ENCODE results near the gene SYNPR. TPM values are rescaled to one million over a fixed set of nuclear protein-coding genes. Genes with fewer than 3 reads are reported as not detected.

SYNPR gene
- total RNA-seq, 2 experiments from 2014 or later: not detected

DNA sequence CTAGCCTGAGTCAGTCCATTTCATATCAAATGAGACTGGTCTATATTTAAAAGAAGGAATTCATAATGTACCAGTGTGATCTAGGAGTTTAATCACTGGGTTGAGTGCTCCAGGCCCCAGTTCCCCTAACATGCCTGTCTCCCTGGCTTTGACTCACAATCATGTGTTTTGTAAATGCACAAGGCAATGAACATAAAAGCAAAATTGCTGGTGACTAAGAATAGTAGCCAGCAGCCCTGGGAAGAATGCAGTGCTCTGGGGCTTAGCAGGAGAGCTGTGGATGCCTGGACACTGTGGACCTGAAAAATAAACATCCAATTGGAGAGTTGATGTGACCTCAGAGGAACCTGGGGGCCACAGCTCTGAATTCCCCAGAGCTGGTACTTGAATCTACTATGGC lies 50.3 kb downstream of the SYNPR start:
- TF ChIP-seq, protein P1, sequence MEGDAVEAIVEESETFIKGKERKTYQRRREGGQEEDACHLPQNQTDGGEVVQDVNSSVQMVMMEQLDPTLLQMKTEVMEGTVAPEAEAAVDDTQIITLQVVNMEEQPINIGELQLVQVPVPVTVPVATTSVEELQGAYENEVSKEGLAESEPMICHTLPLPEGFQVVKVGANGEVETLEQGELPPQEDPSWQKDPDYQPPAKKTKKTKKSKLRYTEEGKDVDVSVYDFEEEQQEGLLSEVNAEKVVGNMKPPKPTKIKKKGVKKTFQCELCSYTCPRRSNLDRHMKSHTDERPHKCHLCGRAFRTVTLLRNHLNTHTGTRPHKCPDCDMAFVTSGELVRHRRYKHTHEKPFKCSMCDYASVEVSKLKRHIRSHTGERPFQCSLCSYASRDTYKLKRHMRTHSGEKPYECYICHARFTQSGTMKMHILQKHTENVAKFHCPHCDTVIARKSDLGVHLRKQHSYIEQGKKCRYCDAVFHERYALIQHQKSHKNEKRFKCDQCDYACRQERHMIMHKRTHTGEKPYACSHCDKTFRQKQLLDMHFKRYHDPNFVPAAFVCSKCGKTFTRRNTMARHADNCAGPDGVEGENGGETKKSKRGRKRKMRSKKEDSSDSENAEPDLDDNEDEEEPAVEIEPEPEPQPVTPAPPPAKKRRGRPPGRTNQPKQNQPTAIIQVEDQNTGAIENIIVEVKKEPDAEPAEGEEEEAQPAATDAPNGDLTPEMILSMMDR (IDR thresholded peaks at IDR 0.05): no peak
- H3K4me1 ChIP-seq (ENCODE audit: insufficient read depth, low read length): no peaks in the 10 kb centered on the region
- no peaks in the 10 kb centered on the region for H3K9me3 ChIP-seq (ENCODE audit: control insufficient read depth in 1 of 2, insufficient read depth in 1 of 2, low read length in 2 of 2)
- H3K27ac Mint-ChIP-seq: no peak overlapping the region
- ATAC-seq (ENCODE audit: poor library complexity) (no peak), DNase-seq (no peak)
- POLR2A ChIA-PET: no interaction called here
- H3K4me1 Mint-ChIP-seq (ENCODE audit: low read depth): no peaks in the 10 kb centered on the region
- CTCF ChIA-PET: no interaction called here
- H3K27me3 Mint-ChIP-seq: no peaks in the 10 kb centered on the region
- no peaks in the 10 kb centered on the region for H3K27me3 ChIP-seq (ENCODE audit: control insufficient read depth in 1 of 2, insufficient read depth in 2 of 2, low read length in 2 of 2)
- H3K4me3 ChIP-seq (ENCODE audit: low read length): no peak overlapping the region
- intact Hi-C loops (cut with DNase I, micrococcal nuclease): no loop called here
- H3K9me3 Mint-ChIP-seq: no peaks in the 10 kb centered on the region
- no peak overlapping the region for H3K4me3 Mint-ChIP-seq
- H3K36me3 Mint-ChIP-seq (ENCODE audit: low read depth): no peaks in the 10 kb centered on the region
- H3K27ac ChIP-seq (ENCODE audit: low read depth in 1 of 2, low read length in 2 of 2): no peak overlapping the region
- H3K36me3 ChIP-seq (ENCODE audit: insufficient read depth, low read length): no peaks in the 10 kb centered on the region

DNA sequence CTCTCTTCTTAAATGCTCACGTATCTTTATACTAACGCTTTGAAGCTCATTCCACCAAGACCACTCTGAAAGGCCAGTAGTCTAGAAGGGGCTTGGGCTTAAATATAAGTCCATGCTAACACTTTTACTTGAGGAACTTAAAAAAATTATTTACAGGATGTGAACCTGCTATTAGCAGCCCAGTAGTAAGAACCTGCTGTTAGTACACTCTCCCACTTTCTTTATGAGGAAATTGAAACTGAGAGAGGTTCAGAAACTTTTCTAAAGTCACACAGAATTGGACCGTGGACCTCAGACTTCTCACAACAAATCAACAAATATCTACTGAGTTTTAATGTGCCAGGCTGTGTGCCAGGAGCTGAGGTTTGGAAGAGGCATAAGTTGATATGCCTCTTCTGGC lies 53.4 kb downstream of the SYNPR start:
- H3K4me3 Mint-ChIP-seq: no peak overlapping the region
- POLR2A ChIA-PET: no interaction called here
- Histone ChIP-seq H3K4me1 (ENCODE audit: insufficient read depth, low read length) (no peaks in the 10 kb centered on the region), H3K4me3 (ENCODE audit: low read length) (no peak overlapping the region), H3K9me3 (ENCODE audit: control insufficient read depth in 1 of 2, insufficient read depth in 1 of 2, low read length in 2 of 2) (peaks cover 0 to 5% of the 10 kb centered on the region in 2 experiments), H3K27me3 (ENCODE audit: control insufficient read depth in 1 of 2, insufficient read depth in 2 of 2, low read length in 2 of 2) (no peaks in the 10 kb centered on the region), H3K36me3 (ENCODE audit: insufficient read depth, low read length) (no peaks in the 10 kb centered on the region), H3K27ac (ENCODE audit: low read depth in 1 of 2, low read length in 2 of 2) (no peak overlapping the region)
- no peak for ATAC-seq (ENCODE audit: poor library complexity)
- TF ChIP-seq, protein P1 (IDR thresholded peaks at IDR 0.05): no peak
- H3K36me3 Mint-ChIP-seq (ENCODE audit: low read depth): no peaks in the 10 kb centered on the region
- no peaks in the 10 kb centered on the region for H3K9me3 Mint-ChIP-seq
- intact Hi-C loops (cut with DNase I, micrococcal nuclease): no loop called here
- CTCF ChIA-PET: no interaction called here
- H3K27me3 Mint-ChIP-seq: no peaks in the 10 kb centered on the region
- DNase-seq: no peak
- no peak overlapping the region for H3K27ac Mint-ChIP-seq
- H3K4me1 Mint-ChIP-seq (ENCODE audit: low read depth): no peaks in the 10 kb centered on the region

DNA sequence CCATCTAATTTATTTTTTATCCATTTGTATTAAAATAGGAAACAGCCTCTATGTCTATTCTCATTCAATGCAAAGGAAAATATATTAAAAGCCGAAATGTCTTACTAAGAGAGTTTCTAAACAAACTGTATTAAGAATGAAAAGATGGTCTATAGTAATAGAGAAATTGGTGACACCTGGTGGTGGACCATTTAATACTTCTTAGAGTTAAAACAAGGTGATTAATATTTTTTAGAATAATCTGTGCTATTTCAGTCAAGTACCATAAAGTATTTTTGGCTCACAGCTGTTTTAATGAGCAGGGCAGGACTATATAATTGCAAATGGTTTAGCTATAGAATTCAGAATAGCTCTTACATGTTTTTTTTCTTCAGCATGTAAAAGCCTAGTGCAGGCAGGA lies 55.7 kb downstream of the SYNPR start:
- Mint-ChIP-seq H3K4me3 (no peak overlapping the region), H3K9me3 (no peaks in the 10 kb centered on the region), H3K27ac (no peak overlapping the region), H3K27me3 (no peaks in the 10 kb centered on the region), H3K36me3 (ENCODE audit: low read depth) (no peaks in the 10 kb centered on the region), H3K4me1 (ENCODE audit: low read depth) (no peaks in the 10 kb centered on the region)
- CTCF ChIA-PET: no interaction called here
- H3K4me3 ChIP-seq (ENCODE audit: low read length): no peak overlapping the region
- peaks cover 0 to 5% of the 10 kb centered on the region in 2 experiments for H3K9me3 ChIP-seq (ENCODE audit: control insufficient read depth in 1 of 2, insufficient read depth in 1 of 2, low read length in 2 of 2)
- DNase-seq (no peak), ATAC-seq (ENCODE audit: poor library complexity) (no peak)
- TF ChIP-seq, protein P1 (IDR thresholded peaks at IDR 0.05): no peak
- H3K27ac ChIP-seq (ENCODE audit: low read depth in 1 of 2, low read length in 2 of 2): no peak overlapping the region
- intact Hi-C loops (cut with DNase I, micrococcal nuclease): no loop called here
- no peaks in the 10 kb centered on the region for H3K27me3 ChIP-seq (ENCODE audit: control insufficient read depth in 1 of 2, insufficient read depth in 2 of 2, low read length in 2 of 2)
- no peaks in the 10 kb centered on the region for H3K36me3 ChIP-seq (ENCODE audit: insufficient read depth, low read length)
- H3K4me1 ChIP-seq (ENCODE audit: insufficient read depth, low read length): no peaks in the 10 kb centered on the region
- POLR2A ChIA-PET: no interaction called here
